ENCODE measurements around the gene SMO. TPM values are rescaled to one million over a fixed set of nuclear protein-coding genes. Genes with fewer than 3 reads are reported as not detected.

Gene SMO
- total and polyA plus RNA-seq, 2 experiments from 2014 or later = 13.1 to 61.5 TPM

DNA sequence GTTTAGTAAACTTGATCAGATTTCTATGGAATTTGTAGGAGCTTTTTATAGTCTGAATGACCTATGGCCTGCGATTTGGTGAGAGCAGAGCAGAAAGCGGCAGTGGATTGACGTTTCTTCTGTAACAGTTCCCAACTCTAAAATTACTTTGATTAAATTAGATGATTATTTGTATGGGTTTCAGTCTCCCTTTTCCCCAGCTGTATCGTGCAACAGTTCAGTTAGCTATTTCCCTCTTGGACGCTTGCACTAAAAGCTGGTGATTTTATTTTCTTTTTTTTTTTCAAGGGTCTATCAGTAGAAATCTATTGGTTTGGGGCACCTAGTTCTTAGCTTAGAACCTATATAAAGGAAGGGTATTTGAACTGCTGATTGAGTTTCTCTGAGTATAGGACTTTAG is 43.2 kb downstream of the SMO start (continued):
- TF ChIP-seq, protein P1, sequence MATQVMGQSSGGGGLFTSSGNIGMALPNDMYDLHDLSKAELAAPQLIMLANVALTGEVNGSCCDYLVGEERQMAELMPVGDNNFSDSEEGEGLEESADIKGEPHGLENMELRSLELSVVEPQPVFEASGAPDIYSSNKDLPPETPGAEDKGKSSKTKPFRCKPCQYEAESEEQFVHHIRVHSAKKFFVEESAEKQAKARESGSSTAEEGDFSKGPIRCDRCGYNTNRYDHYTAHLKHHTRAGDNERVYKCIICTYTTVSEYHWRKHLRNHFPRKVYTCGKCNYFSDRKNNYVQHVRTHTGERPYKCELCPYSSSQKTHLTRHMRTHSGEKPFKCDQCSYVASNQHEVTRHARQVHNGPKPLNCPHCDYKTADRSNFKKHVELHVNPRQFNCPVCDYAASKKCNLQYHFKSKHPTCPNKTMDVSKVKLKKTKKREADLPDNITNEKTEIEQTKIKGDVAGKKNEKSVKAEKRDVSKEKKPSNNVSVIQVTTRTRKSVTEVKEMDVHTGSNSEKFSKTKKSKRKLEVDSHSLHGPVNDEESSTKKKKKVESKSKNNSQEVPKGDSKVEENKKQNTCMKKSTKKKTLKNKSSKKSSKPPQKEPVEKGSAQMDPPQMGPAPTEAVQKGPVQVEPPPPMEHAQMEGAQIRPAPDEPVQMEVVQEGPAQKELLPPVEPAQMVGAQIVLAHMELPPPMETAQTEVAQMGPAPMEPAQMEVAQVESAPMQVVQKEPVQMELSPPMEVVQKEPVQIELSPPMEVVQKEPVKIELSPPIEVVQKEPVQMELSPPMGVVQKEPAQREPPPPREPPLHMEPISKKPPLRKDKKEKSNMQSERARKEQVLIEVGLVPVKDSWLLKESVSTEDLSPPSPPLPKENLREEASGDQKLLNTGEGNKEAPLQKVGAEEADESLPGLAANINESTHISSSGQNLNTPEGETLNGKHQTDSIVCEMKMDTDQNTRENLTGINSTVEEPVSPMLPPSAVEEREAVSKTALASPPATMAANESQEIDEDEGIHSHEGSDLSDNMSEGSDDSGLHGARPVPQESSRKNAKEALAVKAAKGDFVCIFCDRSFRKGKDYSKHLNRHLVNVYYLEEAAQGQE (IDR thresholded peaks at IDR 0.05; ENCODE audit: unreplicated experiment) = no peak
- no peak for TF ChIP-seq ZNF331 (CRISPR knock-in tag; IDR thresholded peaks at IDR 0.05; ENCODE audit: low read depth)
- no peak for TF ChIP-seq STAT1 (IDR thresholded peaks at IDR 0.05; ENCODE audit: unreplicated experiment)
- no peak for TF ChIP-seq EZH2phosphoT487 (IDR thresholded peaks at IDR 0.05; ENCODE audit: unreplicated experiment)

DNA sequence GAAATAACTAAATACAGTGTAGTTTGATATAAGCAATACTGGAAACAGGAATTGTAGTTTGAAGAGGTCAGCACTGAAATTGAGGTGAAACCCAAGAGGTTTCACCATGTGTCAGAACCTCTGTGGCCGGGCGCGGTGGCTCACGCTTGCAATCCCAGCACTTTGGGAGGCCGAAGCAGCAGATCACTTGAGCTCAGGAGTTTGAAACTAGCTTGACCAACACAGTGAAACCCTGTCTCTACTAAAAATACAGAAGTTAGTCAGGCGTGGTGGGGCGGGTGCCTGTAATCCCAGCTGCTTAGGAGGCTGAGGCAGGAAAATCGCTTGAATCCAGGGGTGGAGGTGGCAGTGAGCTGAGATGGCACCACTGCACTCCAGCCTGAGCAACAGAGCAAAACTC is 50.1 kb downstream of the SMO start:
- Histone ChIP-seq H3K4me3 (no peak overlapping the region), H3K79me2 (replicated peaks; ENCODE audit: insufficient read depth) (peaks cover 86% of the 10 kb centered on the region), H3K27ac (ENCODE audit: low read depth) (0 out of 2 replicates have a peak overlapping the region, but pooled peaks have one; percentile 53), H3K4me1 (ENCODE audit: insufficient read depth) (peaks cover 5% of the 10 kb centered on the region; the same call in 1 of the 2 replicates), H3K36me3 (ENCODE audit: insufficient read depth) (no peaks in the 10 kb centered on the region), H2AFZ (no peak overlapping the region), H3F3A (replicated peaks; ENCODE audit: low read depth) (no peaks in the 10 kb centered on the region), H3K9me2 (ENCODE audit: insufficient read depth) (no peaks in the 10 kb centered on the region), H4K20me1 (replicated peaks; ENCODE audit: insufficient read depth) (peaks cover 6% of the 10 kb centered on the region; the same call in 1 of the 2 replicates), H3K27me3 (ENCODE audit: insufficient read depth) (no peaks in the 10 kb centered on the region), H3K4me2 (no peak overlapping the region)
- Mint-ChIP-seq H3K4me1 (peaks cover 8% of the 10 kb centered on the region), H3K27ac (0 out of 2 replicates have a peak overlapping the region, but pooled peaks have one; percentile 21), H3K9me3 (no peaks in the 10 kb centered on the region), H3K4me3 (no peak overlapping the region), H3K27me3 (ENCODE audit: insufficient read depth, low read depth, poor library complexity) (peaks cover 5% of the 10 kb centered on the region), H3K36me3 (ENCODE audit: low read depth) (no peaks in the 10 kb centered on the region; the same call in 2 of the 3 replicates)
- DNase-seq (ENCODE audit: low spot score) = no peak
- ATAC-seq = no peak
- TF ChIP-seq POLR2AphosphoS5 (IDR thresholded peaks at IDR 0.05; ENCODE audit: low read depth) = no peak
- TF ChIP-seq, protein P2, sequence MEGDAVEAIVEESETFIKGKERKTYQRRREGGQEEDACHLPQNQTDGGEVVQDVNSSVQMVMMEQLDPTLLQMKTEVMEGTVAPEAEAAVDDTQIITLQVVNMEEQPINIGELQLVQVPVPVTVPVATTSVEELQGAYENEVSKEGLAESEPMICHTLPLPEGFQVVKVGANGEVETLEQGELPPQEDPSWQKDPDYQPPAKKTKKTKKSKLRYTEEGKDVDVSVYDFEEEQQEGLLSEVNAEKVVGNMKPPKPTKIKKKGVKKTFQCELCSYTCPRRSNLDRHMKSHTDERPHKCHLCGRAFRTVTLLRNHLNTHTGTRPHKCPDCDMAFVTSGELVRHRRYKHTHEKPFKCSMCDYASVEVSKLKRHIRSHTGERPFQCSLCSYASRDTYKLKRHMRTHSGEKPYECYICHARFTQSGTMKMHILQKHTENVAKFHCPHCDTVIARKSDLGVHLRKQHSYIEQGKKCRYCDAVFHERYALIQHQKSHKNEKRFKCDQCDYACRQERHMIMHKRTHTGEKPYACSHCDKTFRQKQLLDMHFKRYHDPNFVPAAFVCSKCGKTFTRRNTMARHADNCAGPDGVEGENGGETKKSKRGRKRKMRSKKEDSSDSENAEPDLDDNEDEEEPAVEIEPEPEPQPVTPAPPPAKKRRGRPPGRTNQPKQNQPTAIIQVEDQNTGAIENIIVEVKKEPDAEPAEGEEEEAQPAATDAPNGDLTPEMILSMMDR (conservative IDR thresholded peaks at IDR 0.05; ENCODE audit: low read depth in 2 of 2) = no peak
- TF ChIP-seq CREB1 (CRISPR knock-in tag; IDR thresholded peaks at IDR 0.05; ENCODE audit: low read depth) = no peak
- no peak for TF ChIP-seq EZH2 (IDR thresholded peaks at IDR 0.05; ENCODE audit: low read depth, unreplicated experiment)
- TF ChIP-seq EZH2phosphoT487 (IDR thresholded peaks at IDR 0.05; ENCODE audit: unreplicated experiment) = no peak
- TF ChIP-seq ZNF114 (CRISPR knock-in tag; IDR thresholded peaks at IDR 0.05) = no peak
- no peak for TF ChIP-seq NANOG (IDR thresholded peaks at IDR 0.05; ENCODE audit: borderline replicate concordance)
- no peak for TF ChIP-seq STAT1 (IDR thresholded peaks at IDR 0.05; ENCODE audit: unreplicated experiment)
- TF ChIP-seq, protein P3, sequence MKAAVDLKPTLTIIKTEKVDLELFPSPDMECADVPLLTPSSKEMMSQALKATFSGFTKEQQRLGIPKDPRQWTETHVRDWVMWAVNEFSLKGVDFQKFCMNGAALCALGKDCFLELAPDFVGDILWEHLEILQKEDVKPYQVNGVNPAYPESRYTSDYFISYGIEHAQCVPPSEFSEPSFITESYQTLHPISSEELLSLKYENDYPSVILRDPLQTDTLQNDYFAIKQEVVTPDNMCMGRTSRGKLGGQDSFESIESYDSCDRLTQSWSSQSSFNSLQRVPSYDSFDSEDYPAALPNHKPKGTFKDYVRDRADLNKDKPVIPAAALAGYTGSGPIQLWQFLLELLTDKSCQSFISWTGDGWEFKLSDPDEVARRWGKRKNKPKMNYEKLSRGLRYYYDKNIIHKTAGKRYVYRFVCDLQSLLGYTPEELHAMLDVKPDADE (IDR thresholded peaks at IDR 0.05) = no peak
- no peak for TF ChIP-seq ZNF331 (CRISPR knock-in tag; IDR thresholded peaks at IDR 0.05; ENCODE audit: low read depth)
- no peak for TF ChIP-seq JUNB (IDR thresholded peaks at IDR 0.05; ENCODE audit: unreplicated experiment)
- TF ChIP-seq, protein P4, sequence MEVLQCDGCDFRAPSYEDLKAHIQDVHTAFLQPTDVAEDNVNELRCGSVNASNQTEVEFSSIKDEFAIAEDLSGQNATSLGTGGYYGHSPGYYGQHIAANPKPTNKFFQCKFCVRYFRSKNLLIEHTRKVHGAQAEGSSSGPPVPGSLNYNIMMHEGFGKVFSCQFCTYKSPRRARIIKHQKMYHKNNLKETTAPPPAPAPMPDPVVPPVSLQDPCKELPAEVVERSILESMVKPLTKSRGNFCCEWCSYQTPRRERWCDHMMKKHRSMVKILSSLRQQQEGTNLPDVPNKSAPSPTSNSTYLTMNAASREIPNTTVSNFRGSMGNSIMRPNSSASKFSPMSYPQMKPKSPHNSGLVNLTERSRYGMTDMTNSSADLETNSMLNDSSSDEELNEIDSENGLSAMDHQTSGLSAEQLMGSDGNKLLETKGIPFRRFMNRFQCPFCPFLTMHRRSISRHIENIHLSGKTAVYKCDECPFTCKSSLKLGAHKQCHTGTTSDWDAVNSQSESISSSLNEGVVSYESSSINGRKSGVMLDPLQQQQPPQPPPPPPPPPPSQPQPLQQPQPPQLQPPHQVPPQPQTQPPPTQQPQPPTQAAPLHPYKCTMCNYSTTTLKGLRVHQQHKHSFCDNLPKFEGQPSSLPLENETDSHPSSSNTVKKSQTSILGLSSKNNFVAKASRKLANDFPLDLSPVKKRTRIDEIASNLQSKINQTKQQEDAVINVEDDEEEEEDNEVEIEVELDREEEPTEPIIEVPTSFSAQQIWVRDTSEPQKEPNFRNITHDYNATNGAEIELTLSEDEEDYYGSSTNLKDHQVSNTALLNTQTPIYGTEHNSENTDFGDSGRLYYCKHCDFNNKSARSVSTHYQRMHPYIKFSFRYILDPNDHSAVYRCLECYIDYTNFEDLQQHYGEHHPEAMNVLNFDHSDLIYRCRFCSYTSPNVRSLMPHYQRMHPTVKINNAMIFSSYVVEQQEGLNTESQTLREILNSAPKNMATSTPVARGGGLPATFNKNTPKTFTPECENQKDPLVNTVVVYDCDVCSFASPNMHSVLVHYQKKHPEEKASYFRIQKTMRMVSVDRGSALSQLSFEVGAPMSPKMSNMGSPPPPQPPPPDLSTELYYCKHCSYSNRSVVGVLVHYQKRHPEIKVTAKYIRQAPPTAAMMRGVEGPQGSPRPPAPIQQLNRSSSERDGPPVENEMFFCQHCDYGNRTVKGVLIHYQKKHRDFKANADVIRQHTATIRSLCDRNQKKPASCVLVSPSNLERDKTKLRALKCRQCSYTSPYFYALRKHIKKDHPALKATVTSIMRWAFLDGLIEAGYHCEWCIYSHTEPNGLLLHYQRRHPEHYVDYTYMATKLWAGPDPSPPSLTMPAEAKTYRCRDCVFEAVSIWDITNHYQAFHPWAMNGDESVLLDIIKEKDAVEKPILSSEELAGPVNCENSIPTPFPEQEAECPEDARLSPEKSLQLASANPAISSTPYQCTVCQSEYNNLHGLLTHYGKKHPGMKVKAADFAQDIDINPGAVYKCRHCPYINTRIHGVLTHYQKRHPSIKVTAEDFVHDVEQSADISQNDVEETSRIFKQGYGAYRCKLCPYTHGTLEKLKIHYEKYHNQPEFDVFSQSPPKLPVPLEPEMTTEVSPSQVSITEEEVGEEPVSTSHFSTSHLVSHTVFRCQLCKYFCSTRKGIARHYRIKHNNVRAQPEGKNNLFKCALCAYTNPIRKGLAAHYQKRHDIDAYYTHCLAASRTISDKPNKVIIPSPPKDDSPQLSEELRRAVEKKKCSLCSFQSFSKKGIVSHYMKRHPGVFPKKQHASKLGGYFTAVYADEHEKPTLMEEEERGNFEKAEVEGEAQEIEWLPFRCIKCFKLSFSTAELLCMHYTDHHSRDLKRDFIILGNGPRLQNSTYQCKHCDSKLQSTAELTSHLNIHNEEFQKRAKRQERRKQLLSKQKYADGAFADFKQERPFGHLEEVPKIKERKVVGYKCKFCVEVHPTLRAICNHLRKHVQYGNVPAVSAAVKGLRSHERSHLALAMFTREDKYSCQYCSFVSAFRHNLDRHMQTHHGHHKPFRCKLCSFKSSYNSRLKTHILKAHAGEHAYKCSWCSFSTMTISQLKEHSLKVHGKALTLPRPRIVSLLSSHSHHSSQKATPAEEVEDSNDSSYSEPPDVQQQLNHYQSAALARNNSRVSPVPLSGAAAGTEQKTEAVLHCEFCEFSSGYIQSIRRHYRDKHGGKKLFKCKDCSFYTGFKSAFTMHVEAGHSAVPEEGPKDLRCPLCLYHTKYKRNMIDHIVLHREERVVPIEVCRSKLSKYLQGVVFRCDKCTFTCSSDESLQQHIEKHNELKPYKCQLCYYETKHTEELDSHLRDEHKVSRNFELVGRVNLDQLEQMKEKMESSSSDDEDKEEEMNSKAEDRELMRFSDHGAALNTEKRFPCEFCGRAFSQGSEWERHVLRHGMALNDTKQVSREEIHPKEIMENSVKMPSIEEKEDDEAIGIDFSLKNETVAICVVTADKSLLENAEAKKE (CRISPR knock-in tag; IDR thresholded peaks at IDR 0.05) = no peak

All from GM23338 (cell line).